H9 (cell line): Measurements from ENCODE around the gene PTER. TPM values are rescaled to one million over a fixed set of nuclear protein-coding genes. Genes with fewer than 3 reads are reported as not detected.

Experiments used
- DNase-seq: peaks from one replicate; pipeline ENCODE4 v3.0.0-alpha.2; 2017
- H2AFZ ChIP-seq: one replicate; pipeline ENCODE4 v1.6.1; 2013; ENCODE audit warnings: mild to moderate bottlenecking, low read length, control low read depth, moderate library complexity
- H2AK5ac ChIP-seq: 2 replicates; pipeline ENCODE4 v1.6.1; 2013; ENCODE audit warnings: low read length, control low read depth, mixed read lengths; ENCODE audit not compliant: insufficient read length
- H2BK120ac ChIP-seq: one replicate; pipeline ENCODE4 v1.6.1; 2013; ENCODE audit warnings: low read depth, mild to moderate bottlenecking, low read length, control low read depth, inconsistent platforms; ENCODE audit not compliant: poor library complexity, severe bottlenecking
- H2BK12ac ChIP-seq: 2 replicates; pipeline ENCODE4 v1.6.1; 2013; ENCODE audit warnings: low read length, control low read depth, mixed read lengths, low read depth; ENCODE audit not compliant: insufficient read length
- H2BK15ac ChIP-seq: 2 replicates; pipeline ENCODE4 v1.6.1; 2013; ENCODE audit warnings: low read depth, low read length, control low read depth
- H2BK20ac ChIP-seq: one replicate; pipeline ENCODE4 v1.6.1; 2013; ENCODE audit warnings: low read depth, mild to moderate bottlenecking, low read length, control low read depth, inconsistent platforms; ENCODE audit not compliant: poor library complexity, severe bottlenecking
- H2BK5ac ChIP-seq: 2 replicates; pipeline ENCODE4 v1.6.1; 2013; ENCODE audit warnings: low read length, control low read depth, mixed read lengths; ENCODE audit not compliant: insufficient read length
- H3K14ac ChIP-seq: 2 replicates; pipeline ENCODE4 v1.6.1; 2013; ENCODE audit warnings: low read length, control low read depth; ENCODE audit not compliant: insufficient read depth
- H3K18ac ChIP-seq: 2 replicates; pipeline ENCODE4 v1.6.1; 2013; ENCODE audit warnings: low read depth, mild to moderate bottlenecking, mixed read lengths, low read length, control low read depth; ENCODE audit not compliant: insufficient read length
- H3K23ac ChIP-seq: 2 replicates; pipeline ENCODE4 v1.6.1; 2013; ENCODE audit warnings: low read length, control low read depth, mixed read lengths, low read depth; ENCODE audit not compliant: insufficient read length
- H3K23me2 ChIP-seq: 2 replicates; pipeline ENCODE4 v1.6.1; 2013; ENCODE audit warnings: low read depth, mild to moderate bottlenecking, mixed read lengths, low read length, control low read depth; ENCODE audit not compliant: insufficient read length, poor library complexity, severe bottlenecking
- H3K27ac ChIP-seq: 2 replicates; pipeline ENCODE4 v1.5.1; 2013; ENCODE audit warnings: low read length, control low read depth, mixed read lengths, low read depth; ENCODE audit not compliant: insufficient read length
- H3K27me3 ChIP-seq: 2 replicates; pipeline ENCODE4 v1.6.1; 2013; ENCODE audit warnings: low read length, control low read depth, inconsistent platforms; ENCODE audit not compliant: insufficient read depth
- H3K4ac ChIP-seq: 2 replicates; pipeline ENCODE4 v1.6.1; 2013; ENCODE audit warnings: low read depth, mild to moderate bottlenecking, control low read depth, inconsistent platforms, low read length, moderate library complexity
- H3K4me1 ChIP-seq: 2 replicates; pipeline ENCODE4 v1.6.1; 2013; ENCODE audit warnings: low read length, control low read depth, inconsistent platforms; ENCODE audit not compliant: insufficient read depth
- H3K4me2 ChIP-seq: 2 replicates; pipeline ENCODE4 v1.6.1; 2013; ENCODE audit warnings: low read length, control low read depth, mixed read lengths; ENCODE audit not compliant: insufficient read length, insufficient read depth
- H3K56ac ChIP-seq: 2 replicates; pipeline ENCODE4 v1.6.1; 2013; ENCODE audit warnings: low read depth, mild to moderate bottlenecking, mixed read lengths, low read length, control low read depth; ENCODE audit not compliant: insufficient read length
- H3K79me1 ChIP-seq: 2 replicates; pipeline ENCODE4 v1.6.1; 2013; ENCODE audit warnings: low read depth, mild to moderate bottlenecking, moderate library complexity, low read length, control low read depth, inconsistent platforms; ENCODE audit not compliant: insufficient read depth, poor library complexity, severe bottlenecking
- H3K79me2 ChIP-seq: 2 replicates; pipeline ENCODE4 v1.6.1; 2013; ENCODE audit warnings: low read length, control low read depth, inconsistent platforms; ENCODE audit not compliant: insufficient read depth
- H3K9ac ChIP-seq: 2 replicates; pipeline ENCODE4 v1.6.1; 2013; ENCODE audit warnings: low read length, control low read depth, mixed read lengths; ENCODE audit not compliant: insufficient read length; ENCODE audit errors: extremely low read depth
- H3K9me3 ChIP-seq: one replicate; pipeline ENCODE4 v1.6.1; 2013; ENCODE audit warnings: low read depth, low read length, inconsistent platforms; ENCODE audit not compliant: control insufficient read depth
- H3T11ph ChIP-seq: one replicate; pipeline ENCODE4 v1.6.1; 2013; ENCODE audit warnings: mild to moderate bottlenecking, low read length, control low read depth, inconsistent platforms
- H4K20me1 ChIP-seq: one replicate; pipeline ENCODE4 v1.6.1; 2013; ENCODE audit not compliant: control insufficient read depth, insufficient read length, insufficient read depth
- H4K5ac ChIP-seq: 2 replicates; pipeline ENCODE4 v1.6.1; 2013; ENCODE audit warnings: low read depth, mild to moderate bottlenecking, mixed read lengths, low read length, control low read depth; ENCODE audit not compliant: insufficient read length
- H4K8ac ChIP-seq: replicated peaks from 2 replicates; pipeline ENCODE4 v1.6.1; 2013; ENCODE audit warnings: low read length, control low read depth, mixed read lengths, low read depth; ENCODE audit not compliant: insufficient read length
- H4K91ac ChIP-seq: 2 replicates; pipeline ENCODE4 v1.6.1; 2013; ENCODE audit warnings: low read depth, mild to moderate bottlenecking, moderate library complexity, mixed read lengths, low read length, control low read depth; ENCODE audit not compliant: insufficient read length
- H3K27ac Mint-ChIP-seq, 3 experiments: 2 replicates in 2 of 3; 3 replicates in 1 of 3; pipeline ENCODE4 v1.8.0; 2020 to 2021; ENCODE audit warnings: mixed read lengths in 3 of 3, mild to moderate bottlenecking in 1 of 3, moderate library complexity in 1 of 3
- H3K27me3 Mint-ChIP-seq: 2 replicates; pipeline ENCODE4 v1.8.0; 2021; ENCODE audit warnings: low read depth, mild to moderate bottlenecking, moderate library complexity, mixed read lengths
- H3K36me3 Mint-ChIP-seq, 3 experiments: 2 replicates in 2 of 3; 3 replicates in 1 of 3; pipeline ENCODE4 v1.8.0; 2020 to 2021; ENCODE audit warnings: low read depth in 3 of 3, mixed read lengths in 3 of 3; ENCODE audit not compliant: insufficient read depth in 1 of 3
- H3K4me1 Mint-ChIP-seq, 2 experiments: 2 replicates each; pipeline ENCODE4 v1.8.0; 2020; ENCODE audit warnings: mixed read lengths in 2 of 2
- H3K4me3 Mint-ChIP-seq, 2 experiments: 2 replicates in 1 of 2; 3 replicates in 1 of 2; pipeline ENCODE4 v1.8.0; 2020 to 2021; ENCODE audit warnings: mild to moderate bottlenecking in 2 of 2, mixed read lengths in 2 of 2, moderate library complexity in 1 of 2
- H3K9me3 Mint-ChIP-seq, 2 experiments: 2 replicates in 1 of 2; 3 replicates in 1 of 2; pipeline ENCODE4 v1.8.0; 2020; ENCODE audit warnings: mild to moderate bottlenecking in 2 of 2, mixed read lengths in 2 of 2, moderate library complexity in 1 of 2
- CTCF ChIP-seq: fragments of 200-600 bp; sonication (generic); conservative IDR thresholded peaks from 3 replicates; pipeline ENCODE4 v1.8.0; 2021; ENCODE audit warnings: antibody characterized with exemption, mild to moderate bottlenecking
- WGBS: extraction: QIAGEN DNeasy Blood & Tissue Kit; methylation state at CpG from one replicate; pipeline ENCODE4 v1.1.7; 2013; ENCODE audit warnings: missing lambda C conversion rate, low lambda C conversion rate, mixed read lengths; ENCODE audit not compliant: insufficient read length; ENCODE audit errors: extremely low coverage; 5-methylcytosine and 5-hydroxymethylcytosine counted together
- total RNA-seq: library from RNA; stranded (reverse); gene quantifications from 2 replicates; pipeline ENCODE4 v1.2.1, GENCODE V29; 2021

The PTER gene
- total RNA-seq, 1 experiment from 2014 or later, result 10.1 TPM

- no peak for TF ChIP-seq CTCF
- no peak for DNase-seq
- Histone ChIP-seq H4K5ac (no peak overlapping the region), H3K4me1 (no peaks in the 10 kb centered on the region), H4K8ac (no peak overlapping the region), H4K91ac (no peak overlapping the region), H2AK5ac (no peak overlapping the region), H3K23ac (no peak overlapping the region), H3K27me3 (no peaks in the 10 kb centered on the region), H3K14ac (no peak overlapping the region), H3T11ph (no peak overlapping the region), H4K20me1 (no peaks in the 10 kb centered on the region), H3K79me2 (no peaks in the 10 kb centered on the region), H3K4me2 (no peak overlapping the region), H3K4ac (no peak overlapping the region), H2BK15ac (no peak overlapping the region), H3K9me3 (no peaks in the 10 kb centered on the region), H3K9ac (no peak overlapping the region), H3K27ac (no peak overlapping the region), H3K18ac (no peak overlapping the region), H2BK120ac (no peak overlapping the region), H3K23me2 (no peaks in the 10 kb centered on the region), H3K56ac (no peak overlapping the region), H3K79me1 (no peaks in the 10 kb centered on the region), H2BK20ac (no peak overlapping the region), H2AFZ (no peak overlapping the region), H2BK12ac (no peak overlapping the region), H2BK5ac (no peak overlapping the region)
- Mint-ChIP-seq H3K27ac (no peak overlapping the region), H3K9me3 (no peaks in the 10 kb centered on the region; a peak in 1 of 5 replicates), H3K4me1 (peaks cover 9 to 13% of the 10 kb centered on the region in 2 experiments), H3K4me3 (no peak overlapping the region), H3K27me3 (no peaks in the 10 kb centered on the region), H3K36me3 (peaks cover 0 to 16% (median 0%) of the 10 kb centered on the region in 3 experiments; a peak in 3 of 7 replicates)
- no CpG with 5 or more reads among the region's 3 CpGs for WGBS
Measured at GRCh38 chr10:16392531-16393069, 44.2 kb upstream of the PTER start.
